Memory B cell (primary cell): ENCODE data around the gene RHOV.

Source experiments
- ATAC-seq: fragments of 150-1000 bp; cut with Tn5 transposase; 2 replicates; pipeline ENCODE4 v1.10.0; 2021; ENCODE audit warnings: low read depth, mild to moderate bottlenecking, moderate library complexity
- DNase-seq, 2 donors: peaks; one replicate each; pipeline ENCODE4 v3.0.0; 2022; ENCODE audit warnings: low spot score in 2 of 2
- H3K27ac Mint-ChIP-seq: one replicate; pipeline ENCODE4 v1.8.0; 2022; ENCODE audit warnings: mild to moderate bottlenecking, moderate library complexity, mixed read lengths
- H3K27me3 Mint-ChIP-seq: one replicate; pipeline ENCODE4 v1.8.0; 2022; ENCODE audit warnings: mixed read lengths
- H3K36me3 Mint-ChIP-seq: one replicate; pipeline ENCODE4 v1.8.0; 2022; ENCODE audit warnings: mild to moderate bottlenecking, mixed read lengths
- H3K4me1 Mint-ChIP-seq: one replicate; pipeline ENCODE4 v1.8.0; 2022; ENCODE audit warnings: mixed read lengths
- H3K4me3 Mint-ChIP-seq: one replicate; pipeline ENCODE4 v1.8.0; 2022; ENCODE audit warnings: mild to moderate bottlenecking, moderate library complexity, mixed read lengths
- H3K9me3 Mint-ChIP-seq: one replicate; pipeline ENCODE4 v1.8.0; 2022; ENCODE audit warnings: mixed read lengths

Gene RHOV

GRCh38 chr15:40831861-40832260 lies 42.2 kb downstream of the RHOV start:
- no peak for ATAC-seq
- no peak overlapping the region for H3K4me3 Mint-ChIP-seq
- H3K9me3 Mint-ChIP-seq: peaks cover 2% of the 10 kb centered on the region
- no peak for DNase-seq
- H3K4me1 Mint-ChIP-seq: no peaks in the 10 kb centered on the region
- peaks cover 5% of the 10 kb centered on the region for H3K36me3 Mint-ChIP-seq
- no peak overlapping the region for H3K27ac Mint-ChIP-seq
- no peaks in the 10 kb centered on the region for H3K27me3 Mint-ChIP-seq

- Mint-ChIP-seq H3K9me3 (peaks cover 2% of the 10 kb centered on the region), H3K4me1 (no peaks in the 10 kb centered on the region), H3K27ac (no peak overlapping the region), H3K27me3 (no peaks in the 10 kb centered on the region), H3K36me3 (peaks cover 5% of the 10 kb centered on the region), H3K4me3 (no peak overlapping the region)
- DNase-seq (no peak), ATAC-seq (no peak)
These were observed 43.1 kb downstream of the RHOV start for GRCh38 chr15:40830884-40831283.

- peaks cover 5% of the 10 kb centered on the region for H3K36me3 Mint-ChIP-seq
- H3K9me3 Mint-ChIP-seq: peaks cover 2% of the 10 kb centered on the region
- H3K27me3 Mint-ChIP-seq: no peaks in the 10 kb centered on the region
- no peak overlapping the region for H3K4me3 Mint-ChIP-seq
- ATAC-seq (no peak), DNase-seq (no peak)
- no peaks in the 10 kb centered on the region for H3K4me1 Mint-ChIP-seq
- H3K27ac Mint-ChIP-seq: no peak overlapping the region
These were observed 44.9 kb downstream of the RHOV start for GRCh38 chr15:40829115-40829514.

GRCh38 chr15:40828447-40829036 lies 45.5 kb downstream of the RHOV start, which contains the start of gene PPP1R14D:
PPP1R14D (minus strand) TSS chr15:40828708; CDS start chr15:40828641, 67 bp downstream.
- H3K9me3 Mint-ChIP-seq: peaks cover 2% of the 10 kb centered on the region
- H3K4me3 Mint-ChIP-seq: no peak within 1 kb of the TSS
- DNase-seq (no peak), ATAC-seq (no peak)
- no peaks in the 10 kb centered on the region for H3K27me3 Mint-ChIP-seq
- no peak within 1 kb of the TSS for H3K27ac Mint-ChIP-seq
- no peaks in the 10 kb centered on the region for H3K4me1 Mint-ChIP-seq
- peaks cover 5% of the 10 kb centered on the region for H3K36me3 Mint-ChIP-seq

- no peaks in the 10 kb centered on the region for H3K9me3 Mint-ChIP-seq
- DNase-seq: no peak
- H3K27ac Mint-ChIP-seq: no peak overlapping the region
- H3K27me3 Mint-ChIP-seq: no peaks in the 10 kb centered on the region
- H3K4me3 Mint-ChIP-seq: no peak overlapping the region
- ATAC-seq: no peak
- no peaks in the 10 kb centered on the region for H3K4me1 Mint-ChIP-seq
- peaks cover under 1% of the 10 kb centered on the region for H3K36me3 Mint-ChIP-seq
These were observed 47.5 kb downstream of the RHOV start for GRCh38 chr15:40826423-40827075.

GRCh38 chr15:40825661-40826422 lies 48.2 kb downstream of the RHOV start:
- H3K36me3 Mint-ChIP-seq: no peaks in the 10 kb centered on the region
- H3K4me3 Mint-ChIP-seq: no peak overlapping the region
- no peak overlapping the region for H3K27ac Mint-ChIP-seq
- ATAC-seq: no peak
- no peaks in the 10 kb centered on the region for H3K4me1 Mint-ChIP-seq
- no peaks in the 10 kb centered on the region for H3K27me3 Mint-ChIP-seq
- H3K9me3 Mint-ChIP-seq: no peaks in the 10 kb centered on the region
- no peak for DNase-seq

GRCh38 chr15:40823572-40824343 lies 50.3 kb downstream of the RHOV start:
- Mint-ChIP-seq H3K36me3 (no peaks in the 10 kb centered on the region), H3K4me1 (no peaks in the 10 kb centered on the region), H3K4me3 (no peak overlapping the region), H3K27ac (no peak overlapping the region), H3K9me3 (no peaks in the 10 kb centered on the region), H3K27me3 (no peaks in the 10 kb centered on the region)
- DNase-seq: no peak
- no peak for ATAC-seq
